Inflammatory macrophage treated with lipopolysaccharide for 4 hours (primary cell): ENCODE measurements around the gene DPP10.

Experiments
- DNase-seq: peaks from one replicate; pipeline ENCODE4 v3.0.0-alpha.2; 2020

DPP10 gene

GRCh38 chr2:115491186-115491793 is 1048.8 kb downstream of the DPP10 start:
- DNase-seq = no peak

- DNase-seq = no peak
Measured at GRCh38 chr2:115505331-115505730, 1062.9 kb downstream of the DPP10 start.

- no peak for DNase-seq
Measured at GRCh38 chr2:115520727-115521126, 1078.3 kb downstream of the DPP10 start.

- no peak for DNase-seq
Measured at GRCh38 chr2:115524452-115524851, 1082.0 kb downstream of the DPP10 start.

- no peak for DNase-seq
Measured at GRCh38 chr2:115529627-115530026, 1087.2 kb downstream of the DPP10 start.

GRCh38 chr2:115533081-115533480 is 1090.6 kb downstream of the DPP10 start:
- no peak for DNase-seq

- DNase-seq = no peak
Measured at GRCh38 chr2:115541814-115542213, 1099.4 kb downstream of the DPP10 start.

- no peak for DNase-seq
Measured at GRCh38 chr2:115542331-115542730, 1099.9 kb downstream of the DPP10 start.

GRCh38 chr2:115543024-115543423 is 1100.6 kb downstream of the DPP10 start:
- DNase-seq = no peak

GRCh38 chr2:115543461-115543860 is 1101.0 kb downstream of the DPP10 start:
- DNase-seq = no peak

- no peak for DNase-seq
Measured at GRCh38 chr2:115549611-115550130, 1107.2 kb downstream of the DPP10 start.

GRCh38 chr2:115552726-115553125 is 1110.3 kb downstream of the DPP10 start:
- no peak for DNase-seq

- no peak for DNase-seq
Measured at GRCh38 chr2:115554153-115554552, 1111.7 kb downstream of the DPP10 start.

- no peak for DNase-seq
Measured at GRCh38 chr2:115558725-115559124, 1116.3 kb downstream of the DPP10 start.

GRCh38 chr2:115560666-115561065 is 1118.2 kb downstream of the DPP10 start:
- no peak for DNase-seq

- no peak for DNase-seq
Measured at GRCh38 chr2:115568643-115569042, 1126.2 kb downstream of the DPP10 start.

GRCh38 chr2:115569547-115569946 is 1127.1 kb downstream of the DPP10 start:
- no peak for DNase-seq

GRCh38 chr2:115572746-115573145 is 1130.3 kb downstream of the DPP10 start:
- no peak for DNase-seq

- no peak for DNase-seq
Measured at GRCh38 chr2:115573756-115574155, 1131.3 kb downstream of the DPP10 start.

- DNase-seq = no peak
Measured at GRCh38 chr2:115574667-115575066, 1132.2 kb downstream of the DPP10 start.

GRCh38 chr2:115580784-115581183 is 1138.3 kb downstream of the DPP10 start:
- DNase-seq = no peak

- DNase-seq = no peak
Measured at GRCh38 chr2:115584507-115584906, 1142.1 kb downstream of the DPP10 start.

- no peak for DNase-seq
Measured at GRCh38 chr2:115596659-115597375, 1154.4 kb downstream of the DPP10 start.

- no peak for DNase-seq
Measured at GRCh38 chr2:115603285-115603684, 1160.8 kb downstream of the DPP10 start.

- no peak for DNase-seq
Measured at GRCh38 chr2:115606350-115606749, 1163.9 kb downstream of the DPP10 start.
